ENCODE results near the gene ANKRD63.
A peak's percentile ranks its signal among the peaks of the same experiment; 100 is the strongest.

ANKRD63 gene

GRCh38 chr15:40258544-40258943, 24.3 kb downstream of the ANKRD63 start:
- DNase-seq (ENCODE audit: low spot score) (no peak), FAIRE-seq (no peak)

GRCh38 chr15:40257656-40258450, 25.0 kb downstream of the ANKRD63 start:
- FAIRE-seq (no peak), DNase-seq (ENCODE audit: low spot score) (no peak)

DNA sequence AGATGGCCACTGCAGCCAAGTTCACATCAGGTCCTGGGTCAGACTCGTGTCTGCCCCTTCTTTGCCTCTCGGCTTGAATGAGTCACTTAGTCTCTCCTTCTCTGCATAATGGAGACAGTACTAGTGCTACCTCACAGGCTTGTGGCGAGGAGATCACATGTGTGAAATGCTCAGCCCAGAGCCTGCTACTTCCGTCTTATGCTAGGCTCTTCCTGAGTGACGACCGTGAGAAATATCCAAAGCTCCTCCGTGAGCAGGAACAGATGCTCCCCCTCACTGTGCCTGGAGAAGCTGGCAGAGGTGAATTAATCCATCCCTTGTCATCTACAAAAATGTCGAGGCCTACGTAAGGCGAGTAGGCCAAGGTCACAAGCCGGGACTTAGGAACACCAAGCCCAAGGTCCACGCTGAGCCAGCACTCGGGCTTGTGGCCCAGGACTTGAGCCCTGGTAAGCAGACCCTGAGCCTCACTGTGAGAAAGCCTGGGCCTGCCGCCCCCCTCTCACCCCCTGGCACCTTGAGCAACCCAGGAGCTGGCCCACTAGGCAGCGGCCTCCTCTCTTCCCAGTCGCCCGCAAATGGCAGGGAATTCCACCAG, 26.1 kb downstream of the ANKRD63 start:
- no peak for FAIRE-seq
- DNase-seq (ENCODE audit: low spot score), result no peak

DNA sequence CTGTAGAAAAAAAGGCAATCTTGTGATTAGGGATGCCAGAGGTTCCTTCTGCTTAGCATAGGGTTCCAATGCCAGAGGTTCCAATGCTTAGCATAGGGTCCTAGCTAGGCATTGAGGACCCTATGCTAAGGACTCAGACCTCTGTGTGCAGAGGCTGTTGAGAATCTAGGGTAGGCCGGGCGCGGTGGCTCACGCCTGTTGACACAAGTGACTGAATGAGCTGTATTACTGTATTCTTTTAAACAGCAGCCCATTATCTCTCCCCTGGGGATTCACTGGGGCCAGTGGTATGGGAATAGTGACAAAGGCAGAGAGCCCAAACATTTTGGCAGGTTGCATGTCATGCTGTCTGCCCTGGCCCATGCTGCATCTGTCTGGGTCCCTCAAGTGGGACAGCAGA, 27.8 kb downstream of the ANKRD63 start:
- DNase-seq (ENCODE audit: low spot score) (no peak), FAIRE-seq (no peak)

DNA sequence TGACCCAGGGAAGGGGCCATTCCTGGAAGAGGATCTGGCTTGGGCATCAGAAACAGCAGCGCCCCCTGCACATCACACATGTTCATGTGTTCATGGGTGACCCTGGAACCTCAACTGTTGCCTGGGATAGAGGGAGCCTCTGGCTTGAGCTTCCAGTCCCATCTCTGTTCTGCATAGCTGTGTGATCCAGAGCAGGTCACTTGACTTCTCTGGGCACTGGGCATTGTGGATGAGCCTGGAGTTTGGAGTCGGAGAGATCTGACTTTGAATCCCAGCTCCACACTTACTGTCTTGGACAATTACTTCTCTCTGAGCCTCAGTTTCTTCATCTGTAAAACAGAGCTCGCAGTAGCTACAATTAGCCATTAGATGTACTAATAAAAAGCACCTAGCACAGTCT, 28.4 kb downstream of the ANKRD63 start:
- DNase-seq (ENCODE audit: low spot score) (no peak), FAIRE-seq (no peak)

DNA sequence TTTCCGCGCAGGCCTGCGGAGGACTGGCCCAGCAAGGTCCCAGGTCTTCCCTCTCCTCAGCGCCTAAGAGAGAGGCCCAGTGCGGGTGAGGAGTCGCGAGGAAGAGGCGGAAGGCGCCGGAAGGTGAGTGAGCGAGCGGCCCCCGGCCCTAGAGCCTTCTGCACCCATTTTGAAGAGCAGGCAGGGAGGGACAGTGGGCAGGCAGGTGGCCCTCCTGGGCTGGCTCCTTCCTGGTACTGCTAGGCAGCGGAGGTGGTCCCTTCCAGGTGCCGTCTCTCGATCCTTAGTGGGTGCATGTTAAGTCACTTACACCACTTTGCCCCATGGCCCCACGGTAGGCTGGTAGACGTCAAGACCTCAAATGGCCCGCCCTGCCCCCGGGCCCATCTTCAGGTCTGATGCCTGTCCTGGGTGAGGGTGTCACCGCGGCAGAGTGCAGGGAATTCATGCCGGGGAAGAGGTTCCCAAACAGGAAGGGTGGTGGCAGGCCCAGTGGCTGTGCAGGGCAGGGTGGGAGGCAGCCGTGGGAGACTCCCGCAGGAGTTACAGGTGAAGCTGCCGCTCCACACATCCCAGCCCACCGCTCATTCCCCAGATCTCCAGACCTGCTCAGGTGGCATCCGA, 29.6 kb downstream of the ANKRD63 start:
- no peak for DNase-seq (ENCODE audit: low spot score)
- no peak for FAIRE-seq

- DNase-seq (ENCODE audit: low spot score), result no peak
Observed at GRCh38 chr15:40252438-40253166, 30.3 kb downstream of the ANKRD63 start.

GRCh38 chr15:40252141-40252437, 30.8 kb downstream of the ANKRD63 start:
- FAIRE-seq (no peak), DNase-seq (ENCODE audit: low spot score) (no peak)

More at GRCh38 chr15:40252438-40253166, 30.3 kb downstream of the ANKRD63 start:
- no peak for FAIRE-seq

DNA sequence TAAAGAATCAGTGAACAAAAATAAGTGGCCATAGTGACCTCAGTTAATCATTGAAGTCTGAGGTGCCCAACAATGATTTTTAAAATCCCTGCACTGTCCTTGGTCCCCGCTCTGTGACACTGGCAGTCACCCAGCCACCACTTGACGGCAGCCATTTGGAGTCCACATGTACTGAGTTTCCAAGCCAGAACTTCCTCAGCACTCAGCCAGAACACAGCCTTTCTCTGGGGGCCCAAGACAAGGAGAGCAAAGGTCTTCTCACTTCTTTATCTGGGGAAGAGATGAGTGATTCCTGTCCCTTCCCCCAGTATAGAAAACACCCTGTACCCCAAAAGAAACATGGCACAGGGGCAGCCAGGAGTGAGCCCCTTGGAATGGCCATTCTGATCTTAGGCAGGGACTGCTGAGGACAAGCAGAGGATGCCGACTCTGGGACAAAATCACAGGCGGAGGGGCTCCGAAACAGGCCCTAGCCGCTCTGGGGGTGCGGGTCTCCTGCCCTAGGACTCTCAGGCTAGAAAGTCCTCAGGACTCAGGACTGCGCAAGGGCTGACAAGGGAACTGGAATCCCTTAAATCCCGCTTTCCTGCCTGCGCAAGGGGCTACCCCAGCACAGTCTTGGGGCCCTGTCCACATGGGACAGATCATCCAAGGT, 31.3 kb downstream of the ANKRD63 start:
- FAIRE-seq, result no peak
- DNase-seq (ENCODE audit: low spot score), result no peak

DNA sequence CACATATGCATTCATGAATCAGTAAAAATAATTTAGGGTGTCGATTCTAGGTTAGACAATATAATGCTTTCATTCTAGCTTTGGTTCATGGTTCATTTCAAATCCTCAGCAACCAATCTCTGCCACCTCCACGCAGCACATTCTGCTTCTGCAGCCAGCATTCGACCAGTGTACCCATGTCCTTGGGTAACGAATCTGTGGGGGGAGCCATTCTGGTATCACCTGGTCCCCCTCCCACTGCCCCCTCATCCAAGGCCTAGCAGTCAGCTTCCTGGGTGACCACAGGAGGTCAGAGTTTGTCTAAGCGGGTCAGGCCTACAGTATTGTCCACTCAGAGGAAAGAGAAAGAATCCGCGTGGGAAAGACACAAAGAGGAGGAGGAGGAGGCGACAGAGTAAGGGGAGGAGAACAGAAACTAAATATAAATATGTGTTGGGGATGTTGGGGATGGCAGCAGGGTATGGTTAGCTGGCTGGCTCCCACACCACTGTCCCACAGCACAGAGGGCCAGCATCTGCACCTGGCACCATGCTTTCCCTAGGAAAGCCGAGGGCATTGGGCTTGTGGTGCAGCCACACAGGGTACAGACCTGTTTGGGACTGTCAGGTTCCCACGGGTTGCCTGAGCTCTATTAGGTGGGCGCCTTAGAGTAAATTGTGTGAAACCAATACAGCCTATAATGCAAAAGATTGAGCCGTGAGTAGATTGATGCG, 31.9 kb downstream of the ANKRD63 start:
- DNase-seq (ENCODE audit: low spot score), result no peak
- peak; percentile 83 for FAIRE-seq

DNA sequence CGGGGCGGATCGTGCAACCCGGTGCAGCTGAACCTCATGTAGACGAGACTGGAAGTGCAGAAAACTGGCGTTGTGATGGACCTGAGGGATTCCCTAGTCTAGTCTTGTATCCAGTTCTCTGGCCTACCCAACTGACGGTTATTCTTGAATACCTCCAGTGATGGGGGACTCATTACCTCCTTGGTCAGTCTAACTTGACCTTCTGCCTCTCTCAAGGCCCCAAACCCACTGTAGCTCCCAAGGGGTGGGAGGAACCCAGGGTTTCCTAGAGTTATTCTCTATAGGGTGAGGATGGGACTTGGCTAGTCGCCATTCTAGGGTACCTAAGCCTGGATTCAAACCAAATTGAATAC, 32.6 kb downstream of the ANKRD63 start:
- no peak for FAIRE-seq
- DNase-seq (ENCODE audit: low spot score), result no peak

DNA sequence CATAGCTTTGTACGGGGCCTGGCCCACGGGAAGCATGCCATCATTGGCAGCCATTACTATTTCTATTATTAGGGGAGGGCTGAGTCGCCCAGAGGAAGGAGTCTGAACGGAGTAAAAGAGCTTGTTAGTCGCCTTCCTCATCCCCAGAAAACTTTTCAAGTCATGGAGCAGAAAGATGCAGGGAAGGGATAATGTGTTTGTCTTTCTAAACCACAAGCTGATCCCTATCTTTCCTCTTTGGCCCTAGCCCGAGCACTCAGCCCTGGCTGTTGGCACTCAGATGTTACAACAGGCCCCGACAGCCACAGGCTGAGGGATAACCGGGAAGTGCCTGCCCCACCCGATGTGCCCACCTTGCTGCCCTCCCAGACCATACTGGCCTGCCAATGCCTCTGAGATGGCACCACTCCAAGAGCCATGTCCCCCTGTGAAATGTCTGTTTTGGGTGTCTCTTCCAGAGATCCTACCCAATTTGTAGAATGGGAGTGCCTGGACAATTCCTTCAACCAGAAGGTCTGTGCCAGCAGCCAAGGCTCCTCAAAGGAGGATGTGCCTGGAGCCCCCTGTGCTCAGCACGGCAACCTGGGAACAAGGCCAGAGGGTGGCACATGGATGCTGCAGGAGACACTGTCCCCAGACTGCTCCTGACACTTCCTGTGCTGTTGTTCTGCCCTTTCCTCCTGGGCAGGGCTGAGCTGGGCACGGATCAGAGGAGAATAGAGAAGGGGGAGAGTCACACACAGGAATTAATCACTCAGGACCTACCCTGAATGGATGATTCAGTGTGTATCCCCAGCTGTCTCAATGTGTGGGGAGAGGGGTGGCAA, 33.2 kb downstream of the ANKRD63 start:
- FAIRE-seq, result no peak
- no peak for DNase-seq (ENCODE audit: low spot score)

DNA sequence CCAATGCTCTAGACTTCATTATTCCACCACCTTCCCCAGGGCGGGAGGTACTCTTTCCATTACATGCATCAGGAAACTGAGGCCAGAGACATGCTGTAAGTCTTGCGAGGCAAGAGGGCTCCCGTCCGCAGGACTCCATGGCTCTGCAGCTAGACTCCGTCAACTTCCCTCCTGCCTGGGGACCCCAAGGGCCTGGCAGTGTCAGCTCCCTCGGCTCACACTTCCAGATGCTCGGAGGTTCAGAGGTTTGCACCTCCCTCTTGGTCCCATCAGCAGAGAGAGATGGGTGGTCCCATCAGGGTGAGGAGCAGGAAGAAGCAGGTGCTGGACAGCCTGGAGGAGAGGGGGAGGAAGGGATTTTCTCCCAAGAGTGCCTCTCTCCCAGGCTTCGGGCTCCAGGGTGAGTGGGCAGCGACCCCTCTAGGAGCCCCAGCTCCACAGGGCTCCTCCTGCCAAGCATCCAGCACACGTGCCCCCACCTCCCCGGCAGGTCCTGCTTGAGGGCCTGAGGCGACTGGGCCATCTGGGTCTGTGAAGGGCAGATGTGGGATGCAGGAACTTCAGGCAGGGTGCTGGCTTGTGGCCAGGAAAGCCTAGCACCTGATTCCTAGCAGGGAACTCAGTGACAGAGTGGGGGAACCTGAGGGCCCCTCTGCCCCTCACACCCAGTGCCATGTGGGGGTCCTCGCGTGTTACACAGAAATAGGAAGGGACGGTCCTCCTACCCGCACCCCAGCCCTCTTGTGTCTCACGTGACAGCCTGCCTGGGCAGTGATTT, 34.7 kb downstream of the ANKRD63 start:
- FAIRE-seq (no peak), DNase-seq (ENCODE audit: low spot score) (no peak)

DNA sequence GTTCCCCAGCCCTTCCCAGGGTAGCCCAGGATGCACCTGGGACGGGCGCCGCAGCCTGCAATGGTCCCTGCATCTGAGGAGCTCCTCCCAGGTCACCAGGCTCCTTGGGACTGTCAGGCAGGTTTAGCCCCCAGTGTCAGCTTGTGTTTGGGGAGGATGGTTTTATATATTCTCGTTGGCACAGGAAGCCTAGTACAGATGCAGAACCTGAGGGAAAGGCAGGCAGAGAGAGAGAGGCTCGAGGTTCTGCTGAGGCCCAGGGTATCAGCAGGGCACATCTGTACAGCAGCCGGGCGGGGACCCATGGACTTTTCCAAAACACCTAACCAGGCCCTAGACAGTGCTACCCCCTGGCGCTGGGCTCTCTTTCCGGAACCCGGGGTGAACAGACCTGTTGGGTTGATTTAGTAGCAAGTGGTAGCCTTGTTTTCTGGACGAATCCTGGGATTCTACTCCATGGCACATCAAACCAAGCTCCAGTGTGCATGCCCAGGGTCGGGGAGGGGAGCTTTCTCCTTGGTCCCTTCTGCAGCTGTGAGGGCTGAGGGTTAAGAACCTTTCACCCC, 35.4 kb downstream of the ANKRD63 start:
- no peak for FAIRE-seq
- no peak for DNase-seq (ENCODE audit: low spot score)

DNA sequence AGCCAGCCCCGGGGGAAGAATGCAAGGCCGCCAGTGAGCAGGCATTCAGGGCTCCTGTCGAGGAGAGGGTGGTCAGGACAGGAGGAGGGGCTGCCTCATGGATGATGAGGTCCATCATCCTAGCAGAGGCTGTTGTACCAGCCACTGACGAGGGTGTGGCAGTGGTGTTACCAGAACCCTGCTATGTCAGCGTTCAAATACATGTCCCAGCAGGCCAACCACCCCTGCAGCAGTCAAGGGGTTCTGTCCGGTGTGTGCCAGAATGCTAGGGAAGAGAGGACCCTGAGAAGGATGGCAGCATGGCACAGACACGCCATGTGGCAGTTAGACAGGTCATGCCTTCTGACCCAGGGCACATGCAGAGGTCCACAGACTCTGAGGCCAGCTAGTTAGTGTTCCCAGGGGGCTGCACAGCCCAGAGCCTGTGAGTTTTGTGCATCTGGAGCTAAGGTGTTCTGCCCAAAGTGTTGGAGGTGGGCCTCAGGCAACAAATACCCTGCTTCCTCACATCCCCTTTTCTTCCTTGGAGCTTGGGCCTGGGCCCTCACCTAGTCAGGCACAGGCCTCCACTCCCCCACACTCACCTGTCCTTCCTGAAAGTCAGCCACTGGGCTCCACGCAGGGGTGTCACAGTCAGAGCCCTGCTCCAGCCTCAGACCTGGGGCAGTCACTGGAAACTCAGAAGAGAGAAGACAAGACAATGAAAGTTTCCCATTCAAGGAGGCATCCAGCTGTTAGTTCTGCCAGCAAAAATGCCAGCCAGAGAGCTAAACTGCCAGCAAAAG, 36.2 kb downstream of the ANKRD63 start:
- FAIRE-seq (no peak), DNase-seq (ENCODE audit: low spot score) (no peak)

DNA sequence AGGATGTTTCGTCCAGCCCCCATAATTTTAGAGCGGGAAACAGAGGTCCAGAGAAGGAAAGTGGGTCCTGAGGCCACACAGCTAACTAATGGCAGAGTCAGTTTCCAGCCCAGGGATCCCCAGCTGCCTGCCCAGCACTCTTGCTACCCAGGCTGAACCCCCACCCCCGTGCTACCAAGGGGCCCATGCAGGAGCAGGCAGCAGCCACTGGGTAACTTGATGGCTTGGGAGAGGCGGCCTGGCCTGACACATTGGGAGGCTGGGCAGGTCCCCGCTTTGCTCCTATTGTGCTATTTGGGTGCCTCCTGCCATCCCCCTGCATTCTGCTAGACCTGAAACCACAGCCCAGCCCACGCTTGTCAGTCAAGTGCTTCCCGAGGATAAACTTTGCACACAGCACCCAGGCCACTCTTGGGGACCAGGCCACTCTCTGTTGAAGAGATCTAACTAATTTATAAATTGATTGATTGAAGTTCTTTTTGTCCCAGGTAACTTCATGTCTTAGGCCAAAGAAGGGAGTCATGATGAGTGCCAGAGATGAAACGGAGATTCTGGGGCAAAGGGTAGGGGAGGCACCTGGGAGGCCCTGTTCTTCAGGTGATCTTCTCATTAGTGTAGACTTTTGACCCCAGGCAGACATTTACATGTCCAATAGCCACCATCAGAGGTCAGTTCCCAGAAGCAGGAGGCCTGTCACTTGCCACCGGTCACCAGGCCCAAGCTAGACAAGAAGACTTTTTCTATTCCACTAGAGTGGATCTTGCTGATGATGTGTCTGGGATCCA, 37.0 kb downstream of the ANKRD63 start:
- DNase-seq (ENCODE audit: low spot score) (no peak), FAIRE-seq (no peak)

GRCh38 chr15:40244961-40245523, 37.8 kb downstream of the ANKRD63 start:
- DNase-seq (ENCODE audit: low spot score) (no peak), FAIRE-seq (no peak)
